ENCODE measurements around the gene MAPK9.

Gene MAPK9

DNA sequence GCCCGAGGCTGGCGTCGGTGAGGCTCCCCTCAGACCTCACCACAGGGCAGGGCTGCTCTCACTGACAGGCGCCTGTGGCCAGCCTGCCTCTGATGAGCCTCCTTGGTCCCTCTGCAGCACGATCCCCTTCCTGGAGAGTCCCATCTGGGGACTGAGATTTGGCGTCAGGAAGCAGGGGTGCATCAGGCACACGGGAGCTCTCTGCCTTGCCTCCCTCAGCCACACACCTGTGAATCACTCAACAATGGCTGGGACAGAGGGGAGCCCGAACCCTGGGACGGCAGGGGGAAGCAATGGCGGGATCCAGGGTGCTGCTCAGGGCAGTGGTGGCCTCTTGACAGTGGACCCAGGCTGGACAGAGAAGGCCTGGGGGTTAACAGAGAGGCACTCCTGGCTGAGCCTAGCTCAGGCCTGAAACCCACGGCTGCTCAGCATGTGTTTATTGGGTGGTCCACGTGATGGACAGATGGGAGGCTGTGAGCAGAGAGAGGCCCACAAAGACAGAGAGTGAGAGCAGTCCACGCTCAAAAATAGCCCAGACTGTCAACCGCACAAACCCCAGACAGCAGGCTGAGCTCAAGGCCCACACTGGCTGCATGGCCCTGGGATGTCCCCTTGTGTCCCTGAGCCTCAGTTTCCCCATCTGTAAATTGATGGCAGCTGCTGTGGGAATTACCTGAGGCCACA is 94.7 kb downstream of the MAPK9 start:
- intact Hi-C loops (cut with DNase I; ENCODE audit: low total_unique reads) = no loop called here
- Histone ChIP-seq H3K4me1 (no peaks in the 10 kb centered on the region), H3K4me3 (no peak overlapping the region), H3K9me3 (no peaks in the 10 kb centered on the region), H3K27me3 (peaks cover 0 to 14% of the 10 kb centered on the region in 2 donors), H3K36me3 (no peaks in the 10 kb centered on the region), H3K27ac (no peak overlapping the region)
- TF ChIP-seq, protein P1, sequence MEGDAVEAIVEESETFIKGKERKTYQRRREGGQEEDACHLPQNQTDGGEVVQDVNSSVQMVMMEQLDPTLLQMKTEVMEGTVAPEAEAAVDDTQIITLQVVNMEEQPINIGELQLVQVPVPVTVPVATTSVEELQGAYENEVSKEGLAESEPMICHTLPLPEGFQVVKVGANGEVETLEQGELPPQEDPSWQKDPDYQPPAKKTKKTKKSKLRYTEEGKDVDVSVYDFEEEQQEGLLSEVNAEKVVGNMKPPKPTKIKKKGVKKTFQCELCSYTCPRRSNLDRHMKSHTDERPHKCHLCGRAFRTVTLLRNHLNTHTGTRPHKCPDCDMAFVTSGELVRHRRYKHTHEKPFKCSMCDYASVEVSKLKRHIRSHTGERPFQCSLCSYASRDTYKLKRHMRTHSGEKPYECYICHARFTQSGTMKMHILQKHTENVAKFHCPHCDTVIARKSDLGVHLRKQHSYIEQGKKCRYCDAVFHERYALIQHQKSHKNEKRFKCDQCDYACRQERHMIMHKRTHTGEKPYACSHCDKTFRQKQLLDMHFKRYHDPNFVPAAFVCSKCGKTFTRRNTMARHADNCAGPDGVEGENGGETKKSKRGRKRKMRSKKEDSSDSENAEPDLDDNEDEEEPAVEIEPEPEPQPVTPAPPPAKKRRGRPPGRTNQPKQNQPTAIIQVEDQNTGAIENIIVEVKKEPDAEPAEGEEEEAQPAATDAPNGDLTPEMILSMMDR (IDR thresholded peaks at IDR 0.05) = no peak
- no peak for DNase-seq

DNA sequence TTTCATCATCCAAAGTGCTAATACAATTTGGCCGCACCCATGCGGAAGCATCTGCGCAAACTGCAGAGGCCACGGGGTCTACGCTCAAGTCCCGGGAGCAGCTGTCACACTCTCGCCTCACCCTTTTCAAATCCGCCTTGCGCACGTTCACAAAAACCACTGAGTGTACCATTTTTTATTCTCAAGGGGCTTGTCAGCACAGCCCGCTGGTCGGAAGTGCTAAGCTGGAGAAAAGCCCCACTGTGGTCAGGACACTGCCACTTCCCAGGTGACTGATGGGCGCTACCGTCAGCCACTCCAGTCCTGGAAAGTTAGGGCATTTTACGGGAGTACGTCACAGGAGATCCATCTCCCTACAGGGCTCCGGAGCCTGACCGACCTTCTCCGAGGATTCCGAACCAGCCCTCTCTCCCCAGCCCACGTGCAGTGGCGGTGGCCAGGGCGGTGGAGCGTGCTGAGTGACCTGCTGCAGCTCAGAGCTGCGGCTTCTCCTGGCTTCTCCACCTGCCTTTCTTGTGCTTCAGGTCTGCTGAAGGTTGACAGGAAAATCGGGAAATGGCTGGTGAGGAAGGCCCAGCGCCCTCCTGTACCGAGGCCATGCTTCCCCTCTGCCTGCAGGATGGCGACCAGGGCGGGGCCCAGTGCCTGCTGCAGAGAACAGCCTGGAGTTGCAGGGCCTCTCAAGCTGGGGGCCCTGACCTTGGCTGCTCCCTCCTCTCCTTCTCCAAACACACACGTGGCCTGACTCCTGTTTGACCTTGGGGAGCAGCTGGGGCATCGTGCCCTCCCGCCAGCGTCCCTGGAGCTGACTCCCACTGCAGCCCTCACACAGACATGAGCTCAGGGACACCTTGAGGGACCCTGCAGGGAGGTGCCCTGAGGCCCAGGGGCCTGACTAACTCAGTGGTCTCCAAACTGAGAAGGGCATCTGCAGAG is 97.2 kb downstream of the MAPK9 start:
- no peak overlapping the region for H3K27ac ChIP-seq
- DNase-seq = no peak
- TF ChIP-seq, protein P1 (IDR thresholded peaks at IDR 0.05) = no peak
- H3K9me3 ChIP-seq = no peaks in the 10 kb centered on the region
- H3K36me3 ChIP-seq = no peaks in the 10 kb centered on the region
- H3K4me1 ChIP-seq = no peaks in the 10 kb centered on the region
- peaks cover 0 to 14% of the 10 kb centered on the region in 2 donors for H3K27me3 ChIP-seq
- no peak overlapping the region for H3K4me3 ChIP-seq
- intact Hi-C loops (cut with DNase I; ENCODE audit: low total_unique reads) = no loop called here

DNA sequence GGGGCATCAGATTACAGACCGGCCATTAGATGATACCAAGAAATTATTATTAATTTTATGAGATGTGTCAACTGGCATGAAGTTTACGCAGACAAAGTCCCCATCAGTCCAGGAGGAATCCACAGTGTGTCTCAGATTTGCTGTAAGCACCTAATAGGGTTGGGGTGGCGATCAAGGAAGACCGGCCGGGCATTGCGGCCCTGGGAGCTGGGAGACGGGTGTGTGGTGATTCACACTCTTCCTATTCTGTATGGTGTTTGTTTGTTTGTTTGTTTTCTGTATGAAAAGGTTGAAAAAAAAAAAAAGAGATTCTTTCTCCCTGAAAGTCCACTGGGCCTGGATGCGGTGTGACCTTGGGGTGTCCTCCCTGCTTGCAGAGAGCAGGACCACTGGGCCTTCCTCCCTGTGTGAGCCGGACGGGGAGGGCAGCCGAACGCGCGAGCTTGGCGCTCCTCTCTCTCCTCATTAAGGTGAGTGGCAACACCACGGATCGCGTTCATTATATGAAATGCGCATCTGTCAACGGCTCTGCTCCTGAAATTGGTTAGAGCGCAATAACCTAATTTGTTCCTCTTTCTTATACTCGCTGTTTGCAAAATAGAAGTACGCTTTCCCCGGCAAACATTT is 98.0 kb downstream of the MAPK9 start:
- peaks cover 0 to 9% of the 10 kb centered on the region in 2 donors for H3K27me3 ChIP-seq
- H3K36me3 ChIP-seq = no peaks in the 10 kb centered on the region
- no peaks in the 10 kb centered on the region for H3K9me3 ChIP-seq
- H3K4me1 ChIP-seq = no peaks in the 10 kb centered on the region
- no peak overlapping the region for H3K27ac ChIP-seq
- TF ChIP-seq, protein P1 (IDR thresholded peaks at IDR 0.05) = no peak
- intact Hi-C loops (cut with DNase I; ENCODE audit: low total_unique reads) = no loop called here
- DNase-seq = no peak
- no peak overlapping the region for H3K4me3 ChIP-seq

DNA sequence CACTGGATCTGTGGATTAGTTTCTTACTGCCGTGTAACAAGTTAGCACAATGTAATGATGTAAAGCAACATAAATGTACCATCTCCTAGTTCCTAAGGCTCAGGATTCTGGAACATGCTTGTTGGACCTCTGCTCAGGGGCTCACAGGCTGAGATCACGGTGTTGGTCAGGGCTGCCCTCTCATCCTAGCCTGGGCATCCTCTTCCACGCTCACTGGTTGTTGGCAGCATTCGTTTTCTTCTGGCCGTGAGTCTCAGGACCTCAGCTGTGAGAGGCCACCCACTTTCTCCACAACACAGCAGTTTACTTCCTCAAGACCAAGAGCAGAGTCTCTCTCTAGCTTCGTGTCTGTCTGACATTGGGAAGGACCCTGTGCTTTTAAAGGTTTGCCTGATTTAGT is 100.2 kb downstream of the MAPK9 start:
- DNase-seq = no peak
- TF ChIP-seq, protein P1 (IDR thresholded peaks at IDR 0.05) = no peak
- no peaks in the 10 kb centered on the region for H3K4me1 ChIP-seq
- H3K9me3 ChIP-seq = peaks cover 0 to 14% (median 8%) of the 10 kb centered on the region in 3 donors
- intact Hi-C loops (cut with DNase I; ENCODE audit: low total_unique reads) = no loop called here
- H3K27me3 ChIP-seq = no peaks in the 10 kb centered on the region
- no peak overlapping the region for H3K4me3 ChIP-seq
- no peak overlapping the region for H3K27ac ChIP-seq
- no peaks in the 10 kb centered on the region for H3K36me3 ChIP-seq

DNA sequence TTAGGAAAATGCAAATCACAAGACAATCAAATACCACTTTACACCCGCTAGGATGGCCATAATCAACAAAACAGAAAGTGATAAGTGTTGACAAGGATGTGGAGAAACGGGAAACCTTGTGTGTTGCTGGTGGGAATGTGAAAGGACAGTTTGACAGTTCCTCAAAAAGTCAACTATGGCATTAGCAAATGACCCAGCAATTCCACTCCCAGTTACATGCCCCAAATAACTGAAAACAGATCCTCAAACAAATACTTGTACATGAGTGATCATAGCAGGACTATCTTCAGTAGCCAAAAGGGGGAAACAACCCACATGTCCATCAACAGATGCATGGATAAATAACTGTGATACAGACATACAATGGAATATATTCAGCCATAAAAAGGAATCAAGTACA is 104.1 kb downstream of the MAPK9 start:
- no peaks in the 10 kb centered on the region for H3K27me3 ChIP-seq
- H3K4me1 ChIP-seq = no peaks in the 10 kb centered on the region
- DNase-seq = no peak
- H3K36me3 ChIP-seq = no peaks in the 10 kb centered on the region
- peaks cover 0 to 17% (median 8%) of the 10 kb centered on the region in 3 donors for H3K9me3 ChIP-seq
- H3K4me3 ChIP-seq = no peak overlapping the region
- H3K27ac ChIP-seq = no peak overlapping the region
- TF ChIP-seq, protein P1 (IDR thresholded peaks at IDR 0.05) = no peak
- intact Hi-C loops (cut with DNase I; ENCODE audit: low total_unique reads) = no loop called here

Measured in tibial artery (tissue), 4 donors.